ENCODE results near the gene CRELD1. TPM values are rescaled to one million over a fixed set of nuclear protein-coding genes. Genes with fewer than 3 reads are reported as not detected.

Gene CRELD1
- total and polyA plus RNA-seq, 2 of the 13 experiments (the other 11 are each of a cell fraction or from before 2014, with no cell fraction given) = 27.1 to 61.9 TPM

DNA sequence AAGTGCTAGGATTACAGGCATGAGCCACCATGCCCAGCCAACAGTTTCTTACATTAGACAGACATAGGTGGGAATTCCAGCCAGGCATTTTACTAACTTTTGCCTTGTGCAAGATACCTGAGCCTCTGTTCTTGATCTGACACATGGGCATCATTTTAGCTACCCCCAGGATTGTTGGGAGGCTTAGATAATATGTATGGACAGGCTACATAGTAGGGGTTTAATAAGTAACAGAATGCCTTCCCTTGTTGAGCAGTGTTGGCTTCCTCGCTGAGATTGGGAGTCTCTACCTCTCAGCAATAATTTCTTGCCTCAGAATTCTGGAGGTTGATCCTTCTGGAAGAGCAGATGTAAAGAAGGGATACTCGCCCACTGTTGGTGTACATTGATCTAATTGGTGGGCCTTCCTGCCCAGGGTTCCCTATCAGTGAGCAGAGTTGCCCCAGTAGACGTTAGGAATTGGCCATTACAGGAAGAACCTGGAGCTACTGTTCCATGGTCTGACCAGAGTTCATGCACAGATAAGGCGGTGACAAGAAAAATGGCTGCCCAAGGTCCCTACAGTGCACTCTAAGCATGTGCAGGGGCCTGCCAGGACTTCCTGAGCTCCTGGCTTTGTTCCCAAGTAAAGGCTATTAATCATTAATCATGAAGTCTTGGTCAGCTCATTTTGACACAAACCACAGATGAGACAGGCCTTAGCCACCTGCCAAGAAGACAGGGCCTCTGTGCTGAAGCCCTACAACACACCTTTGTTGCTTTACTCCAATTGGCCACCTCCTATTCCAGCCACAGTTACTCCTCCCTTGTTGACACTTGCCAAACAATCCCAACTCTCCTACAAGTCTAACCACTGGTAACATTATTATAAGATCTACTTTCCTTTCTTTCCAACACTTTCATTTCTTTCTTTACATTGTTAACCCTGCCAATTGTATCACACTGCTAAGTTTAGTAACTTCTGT lies 35.9 kb upstream of the CRELD1 start (continued):
- TF ChIP-seq, protein P1, sequence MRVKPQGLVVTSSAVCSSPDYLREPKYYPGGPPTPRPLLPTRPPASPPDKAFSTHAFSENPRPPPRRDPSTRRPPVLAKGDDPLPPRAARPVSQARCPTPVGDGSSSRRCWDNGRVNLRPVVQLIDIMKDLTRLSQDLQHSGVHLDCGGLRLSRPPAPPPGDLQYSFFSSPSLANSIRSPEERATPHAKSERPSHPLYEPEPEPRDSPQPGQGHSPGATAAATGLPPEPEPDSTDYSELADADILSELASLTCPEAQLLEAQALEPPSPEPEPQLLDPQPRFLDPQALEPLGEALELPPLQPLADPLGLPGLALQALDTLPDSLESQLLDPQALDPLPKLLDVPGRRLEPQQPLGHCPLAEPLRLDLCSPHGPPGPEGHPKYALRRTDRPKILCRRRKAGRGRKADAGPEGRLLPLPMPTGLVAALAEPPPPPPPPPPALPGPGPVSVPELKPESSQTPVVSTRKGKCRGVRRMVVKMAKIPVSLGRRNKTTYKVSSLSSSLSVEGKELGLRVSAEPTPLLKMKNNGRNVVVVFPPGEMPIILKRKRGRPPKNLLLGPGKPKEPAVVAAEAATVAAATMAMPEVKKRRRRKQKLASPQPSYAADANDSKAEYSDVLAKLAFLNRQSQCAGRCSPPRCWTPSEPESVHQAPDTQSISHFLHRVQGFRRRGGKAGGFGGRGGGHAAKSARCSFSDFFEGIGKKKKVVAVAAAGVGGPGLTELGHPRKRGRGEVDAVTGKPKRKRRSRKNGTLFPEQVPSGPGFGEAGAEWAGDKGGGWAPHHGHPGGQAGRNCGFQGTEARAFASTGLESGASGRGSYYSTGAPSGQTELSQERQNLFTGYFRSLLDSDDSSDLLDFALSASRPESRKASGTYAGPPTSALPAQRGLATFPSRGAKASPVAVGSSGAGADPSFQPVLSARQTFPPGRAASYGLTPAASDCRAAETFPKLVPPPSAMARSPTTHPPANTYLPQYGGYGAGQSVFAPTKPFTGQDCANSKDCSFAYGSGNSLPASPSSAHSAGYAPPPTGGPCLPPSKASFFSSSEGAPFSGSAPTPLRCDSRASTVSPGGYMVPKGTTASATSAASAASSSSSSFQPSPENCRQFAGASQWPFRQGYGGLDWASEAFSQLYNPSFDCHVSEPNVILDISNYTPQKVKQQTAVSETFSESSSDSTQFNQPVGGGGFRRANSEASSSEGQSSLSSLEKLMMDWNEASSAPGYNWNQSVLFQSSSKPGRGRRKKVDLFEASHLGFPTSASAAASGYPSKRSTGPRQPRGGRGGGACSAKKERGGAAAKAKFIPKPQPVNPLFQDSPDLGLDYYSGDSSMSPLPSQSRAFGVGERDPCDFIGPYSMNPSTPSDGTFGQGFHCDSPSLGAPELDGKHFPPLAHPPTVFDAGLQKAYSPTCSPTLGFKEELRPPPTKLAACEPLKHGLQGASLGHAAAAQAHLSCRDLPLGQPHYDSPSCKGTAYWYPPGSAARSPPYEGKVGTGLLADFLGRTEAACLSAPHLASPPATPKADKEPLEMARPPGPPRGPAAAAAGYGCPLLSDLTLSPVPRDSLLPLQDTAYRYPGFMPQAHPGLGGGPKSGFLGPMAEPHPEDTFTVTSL (CRISPR knock-in tag; IDR thresholded peaks at IDR 0.05; ENCODE audit: borderline replicate concordance) = 0 out of 2 replicates have a peak, but pooled peaks have one; percentile 25
- TF ChIP-seq, protein P2, sequence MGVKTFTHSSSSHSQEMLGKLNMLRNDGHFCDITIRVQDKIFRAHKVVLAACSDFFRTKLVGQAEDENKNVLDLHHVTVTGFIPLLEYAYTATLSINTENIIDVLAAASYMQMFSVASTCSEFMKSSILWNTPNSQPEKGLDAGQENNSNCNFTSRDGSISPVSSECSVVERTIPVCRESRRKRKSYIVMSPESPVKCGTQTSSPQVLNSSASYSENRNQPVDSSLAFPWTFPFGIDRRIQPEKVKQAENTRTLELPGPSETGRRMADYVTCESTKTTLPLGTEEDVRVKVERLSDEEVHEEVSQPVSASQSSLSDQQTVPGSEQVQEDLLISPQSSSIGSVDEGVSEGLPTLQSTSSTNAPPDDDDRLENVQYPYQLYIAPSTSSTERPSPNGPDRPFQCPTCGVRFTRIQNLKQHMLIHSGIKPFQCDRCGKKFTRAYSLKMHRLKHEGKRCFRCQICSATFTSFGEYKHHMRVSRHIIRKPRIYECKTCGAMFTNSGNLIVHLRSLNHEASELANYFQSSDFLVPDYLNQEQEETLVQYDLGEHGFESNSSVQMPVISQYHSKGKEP (CRISPR knock-in tag; IDR thresholded peaks at IDR 0.05) = no peak
- TF ChIP-seq CSRNP2 (CRISPR knock-in tag; conservative IDR thresholded peaks at IDR 0.05; ENCODE audit: low read depth) (no peak), ATF6 (CRISPR knock-in tag; conservative IDR thresholded peaks at IDR 0.05) (no peak), ZNF543 (CRISPR knock-in tag; IDR thresholded peaks at IDR 0.05) (peak; percentile 56; the same call in 1 of the 2 replicates), NCOA2 (CRISPR knock-in tag; IDR thresholded peaks at IDR 0.05) (peak; percentile 18; the same call in 1 of the 2 replicates), RARG (CRISPR knock-in tag; IDR thresholded peaks at IDR 0.05; ENCODE audit: low read depth) (no peak; the same call in 1 of the 2 replicates), ZNF569 (CRISPR knock-in tag; IDR thresholded peaks at IDR 0.05; ENCODE audit: borderline replicate concordance) (no peak)
- TF ChIP-seq, protein P3, sequence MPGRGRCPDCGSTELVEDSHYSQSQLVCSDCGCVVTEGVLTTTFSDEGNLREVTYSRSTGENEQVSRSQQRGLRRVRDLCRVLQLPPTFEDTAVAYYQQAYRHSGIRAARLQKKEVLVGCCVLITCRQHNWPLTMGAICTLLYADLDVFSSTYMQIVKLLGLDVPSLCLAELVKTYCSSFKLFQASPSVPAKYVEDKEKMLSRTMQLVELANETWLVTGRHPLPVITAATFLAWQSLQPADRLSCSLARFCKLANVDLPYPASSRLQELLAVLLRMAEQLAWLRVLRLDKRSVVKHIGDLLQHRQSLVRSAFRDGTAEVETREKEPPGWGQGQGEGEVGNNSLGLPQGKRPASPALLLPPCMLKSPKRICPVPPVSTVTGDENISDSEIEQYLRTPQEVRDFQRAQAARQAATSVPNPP (CRISPR knock-in tag; IDR thresholded peaks at IDR 0.05) = no peak
